ENCODE data around the gene SRGAP2B. TPM values are rescaled to one million over a fixed set of nuclear protein-coding genes. Genes with fewer than 3 reads are reported as not detected.
"Not testable (repeated sequence)": the region's sequence is repeated elsewhere in the genome, so short reads cannot be mapped to it uniquely, and the experiment has no call there.

The SRGAP2B gene
- total and polyA plus RNA-seq, 2 of the 4 experiments (the other 2 are of a cell fraction): 15.9 to 50.7 TPM

DNA sequence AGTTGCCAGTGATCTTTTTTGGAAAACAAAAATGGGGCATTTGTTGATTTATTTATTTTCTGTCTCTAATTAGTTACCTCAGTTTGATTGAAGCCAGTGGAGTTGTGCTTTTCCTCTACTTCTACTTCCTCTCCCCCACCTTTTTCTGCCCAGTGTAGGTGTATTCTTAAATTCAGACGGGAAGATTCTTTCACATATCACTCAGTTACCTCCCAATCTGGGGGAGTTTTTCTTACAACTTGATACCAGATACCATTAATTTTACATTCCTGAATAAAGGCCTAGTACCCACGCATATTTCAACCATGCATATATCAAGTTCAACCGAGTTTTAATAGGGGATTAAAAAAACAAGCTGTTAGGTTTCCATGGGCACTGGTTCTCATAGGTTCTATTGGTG is 16.5 kb upstream of the SRGAP2B start:
- ATAC-seq (ENCODE audit: low read depth); H2BK15ac ChIP-seq (ENCODE audit: low read depth, low read length); H4K20me1 ChIP-seq (ENCODE audit: insufficient read depth, low read length); H2BK20ac ChIP-seq (ENCODE audit: low read depth, low read length); H3K79me1 ChIP-seq (ENCODE audit: low read depth in 1 of 2, low read length in 2 of 2); H3K18ac ChIP-seq (ENCODE audit: low read depth, low read length); H3K14ac ChIP-seq (replicated peaks; ENCODE audit: low read depth, low read length); H4K8ac ChIP-seq (ENCODE audit: low read depth in 2 of 2, low read length in 2 of 2); H2BK5ac ChIP-seq (ENCODE audit: low read depth, low read length, poor library complexity, severe bottlenecking); H3K27ac ChIP-seq (ENCODE audit: insufficient read depth, low read length); H2AK5ac ChIP-seq (ENCODE audit: low read depth, low read length); H2AFZ ChIP-seq (replicated peaks; ENCODE audit: low read length, poor library complexity); in situ Hi-C loops (cut with MboI; ENCODE audit: low sequenced_read_pairs); H3K56ac ChIP-seq (ENCODE audit: extremely low read depth, insufficient read depth, low read length); H4K91ac ChIP-seq (ENCODE audit: insufficient read depth, low read depth, low read length); intact Hi-C loops (cut with micrococcal nuclease); H3K4me2 ChIP-seq (ENCODE audit: low read depth, low read length); H3K4me3 ChIP-seq (ENCODE audit: insufficient read depth, low read depth, low read length); H4K5ac ChIP-seq (ENCODE audit: low read depth, low read length); H3K4me1 ChIP-seq (ENCODE audit: control insufficient read depth, insufficient read depth, low read length); POLR2A ChIA-PET (ENCODE audit: unreplicated experiment); BruUV-seq (replicated peaks); H3K4ac ChIP-seq (ENCODE audit: low read depth, low read length); H3K27me3 ChIP-seq (ENCODE audit: control insufficient read depth, insufficient read depth, low read length); H3K9ac ChIP-seq (ENCODE audit: low read depth, low read length); H3K23ac ChIP-seq (ENCODE audit: low read depth, low read length); CTCF ChIA-PET; H2BK120ac ChIP-seq (ENCODE audit: low read depth, low read length); H2AK9ac ChIP-seq (replicated peaks; ENCODE audit: low read depth, low read length, poor library complexity); H3K9me3 ChIP-seq (ENCODE audit: control insufficient read depth, insufficient read depth, low read length); DNase-seq; H3K9me1 ChIP-seq (ENCODE audit: insufficient read depth, low read length); dilution Hi-C loops (cut with HindIII; ENCODE audit: low sequenced_read_pairs, unreplicated experiment); H3K36me3 ChIP-seq (ENCODE audit: control insufficient read depth, insufficient read depth, low read length): not testable (repeated sequence)
- WGBS, 2 experiments (ENCODE audit: extremely low coverage in 2 of 2, insufficient read length in 1 of 2): no CpG with 5 or more reads among the region's 3 CpGs

DNA sequence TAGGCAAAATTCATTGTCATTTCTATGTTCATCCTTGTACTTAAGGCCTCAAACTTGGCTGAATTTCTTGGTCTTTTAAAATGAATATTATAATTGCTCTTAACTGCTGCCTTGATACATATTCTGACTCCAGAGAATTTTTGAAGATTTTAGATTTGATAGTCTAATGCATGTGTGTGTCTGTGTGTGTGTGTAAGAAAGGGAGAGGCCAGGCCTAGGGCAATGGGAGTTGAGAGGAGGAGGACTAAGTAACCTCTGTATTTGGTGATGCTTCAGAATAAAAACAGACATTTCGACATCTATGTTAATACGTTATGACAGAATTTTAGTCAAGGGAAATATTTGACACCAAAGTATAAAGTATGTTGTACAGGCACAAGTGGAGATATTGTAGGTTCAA is 8.2 kb upstream of the SRGAP2B start:
- in situ Hi-C loops (cut with MboI; ENCODE audit: low sequenced_read_pairs); H2BK15ac ChIP-seq (ENCODE audit: low read depth, low read length); H3K56ac ChIP-seq (ENCODE audit: extremely low read depth, insufficient read depth, low read length); H3K4me2 ChIP-seq (ENCODE audit: low read depth, low read length); H3K27me3 ChIP-seq (ENCODE audit: control insufficient read depth, insufficient read depth, low read length); H3K9me1 ChIP-seq (ENCODE audit: insufficient read depth, low read length); H3K9ac ChIP-seq (ENCODE audit: low read depth, low read length); H2BK5ac ChIP-seq (ENCODE audit: low read depth, low read length, poor library complexity, severe bottlenecking); H3K4me3 ChIP-seq (ENCODE audit: insufficient read depth, low read depth, low read length); ATAC-seq (ENCODE audit: low read depth); H3K27ac ChIP-seq (ENCODE audit: insufficient read depth, low read length); H4K8ac ChIP-seq (ENCODE audit: low read depth in 2 of 2, low read length in 2 of 2); H3K14ac ChIP-seq (replicated peaks; ENCODE audit: low read depth, low read length); H2BK20ac ChIP-seq (ENCODE audit: low read depth, low read length); POLR2A ChIA-PET (ENCODE audit: unreplicated experiment); DNase-seq; H4K5ac ChIP-seq (ENCODE audit: low read depth, low read length); H3K9me3 ChIP-seq (ENCODE audit: control insufficient read depth, insufficient read depth, low read length); H2BK120ac ChIP-seq (ENCODE audit: low read depth, low read length); CTCF ChIA-PET; H4K20me1 ChIP-seq (ENCODE audit: insufficient read depth, low read length); H2AK5ac ChIP-seq (ENCODE audit: low read depth, low read length); H3K18ac ChIP-seq (ENCODE audit: low read depth, low read length); H2AK9ac ChIP-seq (replicated peaks; ENCODE audit: low read depth, low read length, poor library complexity); dilution Hi-C loops (cut with HindIII; ENCODE audit: low sequenced_read_pairs, unreplicated experiment); H3K4ac ChIP-seq (ENCODE audit: low read depth, low read length); H3K79me1 ChIP-seq (ENCODE audit: low read depth in 1 of 2, low read length in 2 of 2); H3K23ac ChIP-seq (ENCODE audit: low read depth, low read length); H3K36me3 ChIP-seq (ENCODE audit: control insufficient read depth, insufficient read depth, low read length); H2AFZ ChIP-seq (replicated peaks; ENCODE audit: low read length, poor library complexity); intact Hi-C loops (cut with micrococcal nuclease); H4K91ac ChIP-seq (ENCODE audit: insufficient read depth, low read depth, low read length); H3K4me1 ChIP-seq (ENCODE audit: control insufficient read depth, insufficient read depth, low read length); BruUV-seq (replicated peaks): not testable (repeated sequence)
- no CpG with 5 or more reads among the region's 2 CpGs for WGBS, 2 experiments (ENCODE audit: extremely low coverage in 2 of 2, insufficient read length in 1 of 2)
